ENCODE results near the gene PLXNA4.

Gene PLXNA4

GRCh38 chr7:132109769-132110168 is 466.5 kb downstream of the PLXNA4 start:
- H3K9me3 Mint-ChIP-seq, result no peaks in the 10 kb centered on the region
- H3K27me3 Mint-ChIP-seq, result peaks cover 14% of the 10 kb centered on the region
- no peak for DNase-seq
- H3K4me1 Mint-ChIP-seq (ENCODE audit: low read depth), result no peaks in the 10 kb centered on the region
- no peaks in the 10 kb centered on the region for H3K36me3 Mint-ChIP-seq (ENCODE audit: low read depth)
- no peak overlapping the region for H3K27ac Mint-ChIP-seq
- H3K4me3 Mint-ChIP-seq, result no peak overlapping the region

GRCh38 chr7:132108563-132108962 is 467.7 kb downstream of the PLXNA4 start:
- Mint-ChIP-seq H3K27me3 (peaks cover 14% of the 10 kb centered on the region), H3K4me3 (no peak overlapping the region), H3K27ac (no peak overlapping the region), H3K9me3 (no peaks in the 10 kb centered on the region), H3K36me3 (ENCODE audit: low read depth) (no peaks in the 10 kb centered on the region), H3K4me1 (ENCODE audit: low read depth) (no peaks in the 10 kb centered on the region)
- no peak for DNase-seq

- Mint-ChIP-seq H3K4me1 (ENCODE audit: low read depth) (no peaks in the 10 kb centered on the region), H3K4me3 (no peak overlapping the region), H3K36me3 (ENCODE audit: low read depth) (no peaks in the 10 kb centered on the region), H3K27me3 (peaks cover 21% of the 10 kb centered on the region), H3K27ac (no peak overlapping the region), H3K9me3 (no peaks in the 10 kb centered on the region)
- no peak for DNase-seq
Measured at GRCh38 chr7:132106491-132106890, 469.8 kb downstream of the PLXNA4 start.

GRCh38 chr7:132105096-132105495 is 471.2 kb downstream of the PLXNA4 start:
- Mint-ChIP-seq H3K27ac (no peak overlapping the region), H3K9me3 (no peaks in the 10 kb centered on the region), H3K36me3 (ENCODE audit: low read depth) (no peaks in the 10 kb centered on the region), H3K27me3 (peaks cover 21% of the 10 kb centered on the region), H3K4me3 (no peak overlapping the region), H3K4me1 (ENCODE audit: low read depth) (no peaks in the 10 kb centered on the region)
- DNase-seq, result no peak

GRCh38 chr7:132103718-132104117 is 472.6 kb downstream of the PLXNA4 start:
- no peak for DNase-seq
- no peaks in the 10 kb centered on the region for H3K9me3 Mint-ChIP-seq
- peaks cover 18% of the 10 kb centered on the region for H3K27me3 Mint-ChIP-seq
- H3K27ac Mint-ChIP-seq, result no peak overlapping the region
- H3K4me1 Mint-ChIP-seq (ENCODE audit: low read depth), result no peaks in the 10 kb centered on the region
- H3K36me3 Mint-ChIP-seq (ENCODE audit: low read depth), result no peaks in the 10 kb centered on the region
- no peak overlapping the region for H3K4me3 Mint-ChIP-seq

GRCh38 chr7:132102942-132103341 is 473.3 kb downstream of the PLXNA4 start:
- no peak for DNase-seq
- Mint-ChIP-seq H3K4me3 (no peak overlapping the region), H3K36me3 (ENCODE audit: low read depth) (no peaks in the 10 kb centered on the region), H3K27ac (no peak overlapping the region), H3K27me3 (peaks cover 12% of the 10 kb centered on the region), H3K4me1 (ENCODE audit: low read depth) (no peaks in the 10 kb centered on the region), H3K9me3 (no peaks in the 10 kb centered on the region)

- Mint-ChIP-seq H3K4me1 (ENCODE audit: low read depth) (no peaks in the 10 kb centered on the region), H3K9me3 (no peaks in the 10 kb centered on the region), H3K4me3 (no peak overlapping the region), H3K27me3 (peaks cover 10% of the 10 kb centered on the region), H3K27ac (no peak overlapping the region), H3K36me3 (ENCODE audit: low read depth) (no peaks in the 10 kb centered on the region)
- DNase-seq, result no peak
Measured at GRCh38 chr7:132102391-132102790, 473.9 kb downstream of the PLXNA4 start.

GRCh38 chr7:132100981-132101380 is 475.3 kb downstream of the PLXNA4 start:
- Mint-ChIP-seq H3K27me3 (peaks cover 10% of the 10 kb centered on the region), H3K27ac (no peak overlapping the region), H3K36me3 (ENCODE audit: low read depth) (no peaks in the 10 kb centered on the region), H3K4me3 (no peak overlapping the region), H3K4me1 (ENCODE audit: low read depth) (no peaks in the 10 kb centered on the region), H3K9me3 (no peaks in the 10 kb centered on the region)
- no peak for DNase-seq

- H3K4me1 Mint-ChIP-seq (ENCODE audit: low read depth), result no peaks in the 10 kb centered on the region
- H3K4me3 Mint-ChIP-seq, result no peak overlapping the region
- no peaks in the 10 kb centered on the region for H3K9me3 Mint-ChIP-seq
- peaks cover 10% of the 10 kb centered on the region for H3K27me3 Mint-ChIP-seq
- H3K36me3 Mint-ChIP-seq (ENCODE audit: low read depth), result no peaks in the 10 kb centered on the region
- no peak for DNase-seq
- H3K27ac Mint-ChIP-seq, result no peak overlapping the region
Measured at GRCh38 chr7:132100483-132100882, 475.8 kb downstream of the PLXNA4 start.

- Mint-ChIP-seq H3K27me3 (peaks cover 7% of the 10 kb centered on the region), H3K36me3 (ENCODE audit: low read depth) (no peaks in the 10 kb centered on the region), H3K9me3 (no peaks in the 10 kb centered on the region), H3K4me3 (no peak overlapping the region), H3K4me1 (ENCODE audit: low read depth) (no peaks in the 10 kb centered on the region), H3K27ac (no peak overlapping the region)
- no peak for DNase-seq
Measured at GRCh38 chr7:132099163-132099562, 477.1 kb downstream of the PLXNA4 start.

GRCh38 chr7:132098327-132098726 is 477.9 kb downstream of the PLXNA4 start:
- Mint-ChIP-seq H3K4me1 (ENCODE audit: low read depth) (no peaks in the 10 kb centered on the region), H3K4me3 (no peak overlapping the region), H3K36me3 (ENCODE audit: low read depth) (no peaks in the 10 kb centered on the region), H3K9me3 (no peaks in the 10 kb centered on the region), H3K27ac (no peak overlapping the region), H3K27me3 (peaks cover 7% of the 10 kb centered on the region)
- no peak for DNase-seq

- H3K27me3 Mint-ChIP-seq, result peaks cover 9% of the 10 kb centered on the region
- no peak overlapping the region for H3K4me3 Mint-ChIP-seq
- H3K4me1 Mint-ChIP-seq (ENCODE audit: low read depth), result no peaks in the 10 kb centered on the region
- H3K36me3 Mint-ChIP-seq (ENCODE audit: low read depth), result no peaks in the 10 kb centered on the region
- H3K27ac Mint-ChIP-seq, result no peak overlapping the region
- H3K9me3 Mint-ChIP-seq, result no peaks in the 10 kb centered on the region
- DNase-seq, result no peak
Measured at GRCh38 chr7:132097550-132098134, 478.6 kb downstream of the PLXNA4 start.

GRCh38 chr7:132095111-132095765 is 481.0 kb downstream of the PLXNA4 start:
- Mint-ChIP-seq H3K27me3 (peaks cover 4% of the 10 kb centered on the region), H3K36me3 (ENCODE audit: low read depth) (no peaks in the 10 kb centered on the region), H3K27ac (no peak overlapping the region), H3K9me3 (no peaks in the 10 kb centered on the region), H3K4me3 (no peak overlapping the region), H3K4me1 (ENCODE audit: low read depth) (no peaks in the 10 kb centered on the region)
- DNase-seq, result no peak

- peaks cover 15% of the 10 kb centered on the region for H3K27me3 Mint-ChIP-seq
- DNase-seq, result no peak
- H3K36me3 Mint-ChIP-seq (ENCODE audit: low read depth), result no peaks in the 10 kb centered on the region
Measured at GRCh38 chr7:132092106-132092505, 484.2 kb downstream of the PLXNA4 start.

GRCh38 chr7:132091706-132092105 is 484.6 kb downstream of the PLXNA4 start:
- H3K27ac Mint-ChIP-seq, result no peak overlapping the region
- no peak for DNase-seq
- no peak overlapping the region for H3K4me3 Mint-ChIP-seq
- H3K4me1 Mint-ChIP-seq (ENCODE audit: low read depth), result no peaks in the 10 kb centered on the region
- no peaks in the 10 kb centered on the region for H3K36me3 Mint-ChIP-seq (ENCODE audit: low read depth)
- no peaks in the 10 kb centered on the region for H3K9me3 Mint-ChIP-seq
- H3K27me3 Mint-ChIP-seq, result peaks cover 15% of the 10 kb centered on the region

More at GRCh38 chr7:132092106-132092505, 484.2 kb downstream of the PLXNA4 start:
- Mint-ChIP-seq H3K4me3 (no peak overlapping the region), H3K9me3 (no peaks in the 10 kb centered on the region), H3K4me1 (ENCODE audit: low read depth) (no peaks in the 10 kb centered on the region), H3K27ac (no peak overlapping the region)
